GM18861 (cell line): ENCODE results near the gene STK38L.

Experiments
- ATAC-seq: cut with Tn5 transposase; IDR thresholded peaks from one replicate; pipeline ENCODE4 v1.9.1; 2021; ENCODE audit not compliant: unreplicated experiment

The STK38L gene

DNA sequence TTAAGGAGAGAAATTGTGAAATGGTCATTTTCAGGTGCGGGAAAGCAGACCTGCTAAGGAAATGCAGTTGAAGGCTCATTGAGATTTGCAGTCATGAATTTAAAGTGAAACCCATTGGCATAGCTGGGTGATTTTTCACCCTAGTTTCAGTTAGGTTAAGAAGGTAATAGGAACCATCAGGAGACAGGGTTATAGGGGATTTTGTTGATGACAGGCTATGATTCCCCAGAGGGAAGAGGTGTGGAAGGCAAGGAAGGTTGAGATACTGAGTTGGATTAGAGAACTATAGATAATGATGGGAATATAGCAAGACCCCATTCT is 65.9 kb downstream of the STK38L start:
- no peak for ATAC-seq

GRCh38 chr12:27316947-27317346 is 72.9 kb downstream of the STK38L start:
- ATAC-seq, result no peak

DNA sequence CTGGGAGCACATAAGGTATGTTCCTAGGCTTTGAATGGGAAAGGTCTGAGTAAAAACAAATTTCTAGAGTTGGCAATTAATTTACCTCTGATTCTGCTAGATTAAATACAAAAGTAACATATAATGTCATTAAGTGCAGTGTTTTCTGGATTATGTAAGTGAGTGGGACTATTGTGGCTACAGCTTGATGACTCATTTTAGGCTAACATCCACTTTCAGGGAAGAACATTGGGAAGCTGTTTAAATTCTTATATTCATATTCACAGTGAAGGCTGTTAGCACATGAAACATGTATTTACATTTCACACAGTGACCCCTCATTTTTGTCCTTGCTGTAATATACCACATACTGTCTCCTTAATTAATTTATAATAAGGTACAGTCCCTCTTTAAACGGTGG is 75.3 kb downstream of the STK38L start:
- ATAC-seq, result no peak

DNA sequence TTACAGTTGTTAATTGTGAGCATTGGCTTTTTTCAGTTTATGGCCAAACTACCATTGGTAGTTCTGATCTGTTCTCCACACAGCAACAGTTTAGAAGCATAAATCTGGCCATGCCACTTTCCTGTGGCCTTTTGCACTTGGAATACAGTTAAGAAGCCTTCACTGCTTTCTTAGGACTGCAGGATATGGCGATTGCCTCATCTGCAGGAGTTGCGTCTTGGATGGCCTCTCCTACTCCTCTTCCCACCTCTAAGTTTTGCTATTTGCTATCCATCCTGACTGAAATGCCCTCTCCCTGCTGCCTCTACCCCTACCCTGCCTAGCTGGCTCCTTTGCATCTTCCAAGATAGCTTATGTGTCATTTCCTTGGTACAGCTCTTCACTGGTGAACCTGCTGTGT is 75.8 kb downstream of the STK38L start:
- ATAC-seq, result no peak

DNA sequence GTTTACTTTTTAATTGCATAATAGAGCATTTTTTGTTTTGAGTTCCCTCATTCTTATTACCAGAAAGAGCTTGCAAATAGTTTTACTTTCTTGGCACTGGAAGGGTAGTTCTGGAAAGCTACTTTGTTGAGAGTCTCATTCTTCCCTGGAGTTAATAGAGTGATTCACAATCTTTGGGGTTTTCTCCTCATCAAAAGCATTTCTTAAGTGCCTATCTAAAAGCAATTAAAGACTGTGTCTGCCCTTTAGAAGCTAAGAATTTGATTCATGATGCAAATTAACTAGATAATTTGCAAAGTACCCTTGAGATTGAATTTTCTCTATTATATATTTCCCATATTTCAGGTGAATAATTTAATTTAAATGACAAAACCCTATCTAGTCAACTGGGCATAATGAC is 80.4 kb downstream of the STK38L start:
- ATAC-seq, result no peak

GRCh38 chr12:27330846-27331245 is 86.8 kb downstream of the STK38L start:
- no peak for ATAC-seq

DNA sequence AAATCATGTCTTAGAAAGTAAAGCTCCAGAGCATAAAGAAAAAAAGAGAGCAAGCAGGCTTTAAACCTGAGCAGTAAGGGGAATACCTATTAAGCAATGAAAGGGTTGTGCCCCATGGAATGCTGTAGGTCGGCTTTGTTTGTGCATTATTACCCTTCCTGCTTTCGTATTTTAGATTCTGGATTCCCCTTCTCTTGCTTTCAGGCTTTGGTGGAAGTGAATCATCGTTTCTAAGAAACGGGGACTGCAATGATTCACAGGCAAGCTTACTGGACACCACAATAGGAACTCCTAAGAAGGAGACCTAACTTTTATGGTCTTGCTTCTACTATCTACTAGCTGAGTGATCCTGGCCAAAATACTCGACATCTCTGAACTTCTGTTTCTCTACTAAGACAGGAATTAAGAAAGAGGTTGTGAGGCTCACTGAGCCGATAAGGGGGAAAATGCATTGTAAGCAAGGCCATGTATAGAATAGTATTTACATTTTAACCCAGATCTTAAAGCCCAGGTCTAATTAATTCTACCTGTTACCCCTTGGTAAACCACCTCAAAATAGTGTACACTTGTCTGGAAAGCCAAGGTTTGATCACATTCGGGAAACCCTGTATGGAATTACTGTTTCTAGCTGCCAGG is 87.3 kb downstream of the STK38L start:
- peak; percentile 36 for ATAC-seq

DNA sequence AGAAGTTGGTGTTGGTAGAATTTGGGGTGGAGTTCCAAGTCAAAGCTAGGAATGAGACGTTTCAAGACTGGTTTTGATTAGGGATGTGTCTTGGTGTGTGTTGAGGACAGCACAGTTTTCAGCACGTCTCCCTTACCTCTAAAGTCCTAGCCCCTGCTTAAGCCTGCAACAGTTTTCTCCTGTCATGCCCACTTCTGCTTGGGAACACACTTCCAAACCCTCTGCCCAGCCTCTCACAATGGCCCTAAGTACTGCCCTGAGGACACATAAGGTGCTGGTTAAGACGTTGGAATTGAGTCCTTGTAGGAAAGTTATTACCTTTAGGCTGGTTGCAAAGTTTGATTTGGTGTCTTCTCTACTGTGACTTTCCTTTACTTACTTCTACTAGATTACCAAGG is 87.8 kb downstream of the STK38L start:
- ATAC-seq, result no peak

GRCh38 chr12:27332407-27332713 is 88.3 kb downstream of the STK38L start:
- no peak for ATAC-seq

DNA sequence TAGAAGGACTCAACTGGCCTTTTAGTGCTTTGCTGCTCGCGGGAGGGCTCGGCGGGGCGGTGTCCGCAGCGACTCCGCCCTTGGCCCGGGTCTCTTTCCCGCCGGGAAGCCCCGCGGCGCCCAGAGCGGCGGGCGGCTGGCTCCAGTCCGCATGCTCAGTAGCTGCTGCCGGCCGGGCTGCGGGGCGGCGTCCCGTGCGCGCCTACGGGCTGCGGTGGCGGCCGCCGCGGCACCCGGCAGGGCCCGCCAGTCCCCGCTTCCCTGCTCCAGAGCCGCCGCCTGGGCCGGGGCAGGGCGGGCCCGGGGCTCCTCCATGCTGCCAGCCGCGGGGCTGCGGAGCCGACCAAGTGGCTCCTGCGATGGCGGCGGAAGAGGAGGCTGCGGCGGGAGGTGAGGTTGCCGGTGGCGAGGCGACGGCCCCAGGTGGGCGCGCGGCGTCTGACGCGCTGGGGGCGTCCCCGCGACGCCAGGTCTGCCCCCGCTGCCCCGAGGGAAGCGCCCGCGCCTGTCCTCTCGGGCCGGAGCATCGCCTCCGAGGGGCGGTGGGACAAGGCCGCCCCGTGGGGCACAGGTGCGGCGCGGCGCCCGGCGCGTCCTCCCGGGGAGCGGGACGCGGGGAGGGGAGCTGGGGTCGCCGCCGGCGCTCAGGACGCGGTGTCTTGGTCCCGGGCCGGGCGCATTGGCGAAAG is 88.8 kb downstream of the STK38L start, which contains the start of gene BMAL2:
TSS of gene BMAL2 (plus strand) at position 123 of the 689 bp plus-strand sequence. CDS start at position 360, 237 bp downstream.
- peak; percentile 24 for ATAC-seq

DNA sequence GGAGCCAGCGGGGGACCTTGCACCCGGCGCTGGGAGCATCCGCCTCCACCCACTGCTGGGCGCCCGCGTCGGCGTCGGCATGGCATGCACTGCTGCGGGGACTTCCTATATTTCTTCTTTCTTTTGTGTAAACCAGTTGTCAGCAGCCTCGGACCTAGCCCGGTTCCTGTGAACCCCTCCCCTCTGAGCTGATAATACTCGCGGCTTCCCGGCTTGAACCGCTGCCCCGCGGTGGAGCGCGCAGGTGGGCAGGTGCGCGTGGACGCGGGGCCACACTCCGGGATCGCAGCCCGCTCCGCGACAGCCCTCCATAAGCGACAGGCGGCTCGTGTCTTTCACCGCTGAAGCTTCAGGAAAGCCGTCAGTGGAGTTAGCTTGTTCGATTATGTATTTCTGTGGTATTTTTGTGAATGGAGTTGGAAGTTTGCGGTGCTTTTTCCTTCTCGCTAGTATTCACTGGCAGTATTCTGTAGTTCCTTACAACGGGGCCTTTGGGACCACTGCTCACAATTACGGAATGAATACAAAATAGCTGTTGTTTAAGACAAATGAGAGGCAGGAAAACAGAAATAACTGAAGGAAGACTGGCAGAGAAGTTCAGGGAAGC is 89.4 kb downstream of the STK38L start:
- peak; percentile 3 for ATAC-seq

DNA sequence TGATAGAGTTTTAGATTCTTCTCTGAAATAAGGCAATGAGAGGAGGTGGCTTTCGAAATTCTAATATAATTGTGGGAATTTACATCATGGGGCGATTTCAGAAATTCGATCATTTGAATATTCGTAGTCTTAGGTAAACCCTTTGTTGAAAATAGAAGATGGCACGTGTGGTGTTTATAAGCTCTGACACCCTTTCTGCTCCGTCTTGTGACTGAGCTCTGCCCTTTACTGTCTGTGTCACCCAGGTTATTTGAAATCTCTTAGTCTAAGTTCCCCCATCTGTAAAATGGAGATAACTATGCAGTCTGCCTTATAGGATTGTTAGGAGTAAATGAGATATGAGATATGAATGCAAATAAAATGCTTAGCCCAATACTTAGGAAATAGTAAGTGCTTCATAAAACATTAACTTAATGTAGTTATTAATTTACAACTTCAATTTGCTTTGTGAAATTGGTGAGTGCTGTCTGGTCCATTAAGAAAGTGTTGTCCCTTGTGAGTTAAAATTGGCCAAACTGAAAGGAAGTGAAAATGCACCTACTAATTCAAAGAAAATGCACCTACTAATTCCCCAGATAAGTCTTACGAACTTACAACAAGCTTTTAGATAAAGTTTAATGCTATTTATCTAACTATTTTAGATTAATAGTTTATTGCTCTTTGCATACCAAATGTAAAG is 90.1 kb downstream of the STK38L start:
- peak; percentile 33 for ATAC-seq

- no peak for ATAC-seq
Observed at GRCh38 chr12:27334721-27335082, 90.6 kb downstream of the STK38L start.

DNA sequence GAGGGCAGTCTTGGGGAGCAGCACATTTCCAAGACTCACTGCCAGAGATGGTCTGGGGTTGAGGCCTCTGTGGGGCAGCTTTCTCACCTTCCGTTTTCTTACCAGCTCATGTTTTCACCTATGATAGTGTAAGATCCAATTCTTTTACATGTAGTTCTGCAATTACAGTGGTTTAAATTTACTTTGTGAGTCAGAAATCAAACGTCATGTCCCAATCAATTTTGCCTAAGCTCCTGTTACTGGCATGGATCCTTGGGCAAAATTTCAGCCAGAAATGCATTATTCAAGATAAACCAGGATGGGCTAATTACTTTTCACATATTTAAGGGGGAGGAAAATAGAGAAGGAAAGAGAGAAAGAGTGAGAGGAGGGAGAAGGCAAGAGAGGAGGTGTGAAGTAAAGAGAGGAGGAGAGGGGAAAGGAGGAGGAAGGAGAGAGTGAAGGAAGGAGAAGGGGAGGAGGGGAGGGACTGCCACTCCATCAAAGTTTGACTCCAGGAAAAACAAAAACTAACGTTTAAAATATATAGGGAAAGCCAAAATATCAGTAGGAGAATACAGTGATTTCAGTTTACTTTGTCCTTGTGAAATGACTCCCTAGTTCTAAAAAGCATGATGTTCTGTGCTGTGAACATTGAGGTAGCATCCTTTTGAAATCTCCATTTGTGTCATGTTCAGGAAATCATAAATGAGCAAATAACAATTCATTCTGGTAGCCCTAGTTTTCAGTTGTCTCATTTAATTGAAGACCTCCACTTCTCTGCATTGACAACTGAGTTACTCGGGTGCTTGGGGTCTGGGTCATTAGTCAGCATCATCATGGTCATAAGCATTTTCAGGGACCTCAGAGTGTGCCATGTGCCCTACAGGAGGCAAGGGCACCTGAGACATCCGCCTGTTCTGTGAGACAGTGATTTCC is 91.5 kb downstream of the STK38L start:
- no peak for ATAC-seq

GRCh38 chr12:27336282-27336653 is 92.2 kb downstream of the STK38L start:
- no peak for ATAC-seq

- ATAC-seq, result no peak
Observed at GRCh38 chr12:27337376-27337775, 93.3 kb downstream of the STK38L start.

GRCh38 chr12:27338473-27338872 is 94.4 kb downstream of the STK38L start:
- no peak for ATAC-seq

DNA sequence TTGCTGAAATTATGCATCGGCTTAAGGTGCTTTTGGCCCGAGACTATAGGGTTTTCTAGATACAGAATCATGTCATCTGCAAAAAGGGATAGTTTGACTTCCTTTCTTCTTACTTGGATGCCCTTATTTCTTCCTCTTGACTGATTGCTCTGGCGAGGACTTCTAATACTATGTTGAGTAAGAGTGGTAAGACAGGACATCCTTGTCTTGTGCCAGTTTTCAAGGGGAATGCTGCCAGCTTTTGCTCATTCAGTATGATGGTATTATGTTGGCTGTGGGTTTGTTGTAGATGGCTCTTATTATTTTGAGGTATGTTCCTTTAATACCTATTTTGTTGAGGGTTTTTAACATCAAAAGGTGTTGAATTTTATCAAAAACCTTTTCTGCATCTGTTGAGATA is 96.9 kb downstream of the STK38L start:
- no peak for ATAC-seq

- ATAC-seq, result no peak
Observed at GRCh38 chr12:27342536-27342935, 98.5 kb downstream of the STK38L start.

GRCh38 chr12:27343255-27344000 is 99.3 kb downstream of the STK38L start:
- no peak for ATAC-seq
